Trophoblast cell (in vitro differentiated cells and primary cell): ENCODE measurements around the gene C12orf60.

ENCODE experiments used
- DNase-seq, 2 donors: peaks; one replicate each; pipeline ENCODE4 v3.0.0-alpha.2; 2016
- H2AFZ ChIP-seq: 2 replicates; pipeline ENCODE4 v1.6.1; 2013; ENCODE audit warnings: low read length, moderate library complexity, mild to moderate bottlenecking; ENCODE audit not compliant: insufficient read depth, poor library complexity
- H2AK5ac ChIP-seq: 2 replicates; pipeline ENCODE4 v1.6.1; 2013; ENCODE audit warnings: mild to moderate bottlenecking, low read length
- H2BK120ac ChIP-seq: 2 replicates; pipeline ENCODE4 v1.6.1; 2013; ENCODE audit warnings: low read length, mild to moderate bottlenecking, moderate library complexity; ENCODE audit not compliant: insufficient read depth, poor library complexity
- H2BK12ac ChIP-seq: 2 replicates; pipeline ENCODE4 v1.6.1; 2013; ENCODE audit warnings: mild to moderate bottlenecking, low read length, moderate library complexity
- H2BK5ac ChIP-seq: 2 replicates; pipeline ENCODE4 v1.6.1; 2013; ENCODE audit warnings: low read length, low read depth, moderate library complexity, mild to moderate bottlenecking; ENCODE audit not compliant: poor library complexity
- H3K14ac ChIP-seq: 2 replicates; pipeline ENCODE4 v1.6.1; 2013; ENCODE audit warnings: mild to moderate bottlenecking, low read length
- H3K18ac ChIP-seq: 2 replicates; pipeline ENCODE4 v1.6.1; 2013; ENCODE audit warnings: mild to moderate bottlenecking, low read length
- H3K23ac ChIP-seq: 2 replicates; pipeline ENCODE4 v1.6.1; 2013; ENCODE audit warnings: low read length
- H3K27ac ChIP-seq: 2 replicates; pipeline ENCODE4 v1.5.1; 2013; ENCODE audit warnings: low read depth, mild to moderate bottlenecking, inconsistent platforms, low read length, moderate library complexity
- H3K27me3 ChIP-seq: 2 replicates; pipeline ENCODE4 v1.6.1; 2013; ENCODE audit warnings: inconsistent platforms, mild to moderate bottlenecking, low read length, moderate library complexity; ENCODE audit not compliant: insufficient read depth
- H3K36me3 ChIP-seq, 2 experiments: 1 replicate in 1 of 2; 2 replicates in 1 of 2; pipeline ENCODE4 v1.6.1; 2013; ENCODE audit warnings: low read length in 2 of 2, mild to moderate bottlenecking in 2 of 2, moderate library complexity in 1 of 2; ENCODE audit not compliant: insufficient read depth in 2 of 2, control insufficient read depth in 1 of 2
- H3K4ac ChIP-seq: 2 replicates; pipeline ENCODE4 v1.6.1; 2013; ENCODE audit warnings: low read depth, mild to moderate bottlenecking, low read length, moderate library complexity
- H3K4me1 ChIP-seq, 2 experiments: 1 replicate in 1 of 2; 2 replicates in 1 of 2; pipeline ENCODE4 v1.6.1; 2013; ENCODE audit warnings: low read length in 2 of 2, mild to moderate bottlenecking in 2 of 2, moderate library complexity in 1 of 2; ENCODE audit not compliant: insufficient read depth in 2 of 2, control insufficient read depth in 1 of 2
- H3K4me2 ChIP-seq: 2 replicates; pipeline ENCODE4 v1.6.1; 2013; ENCODE audit warnings: inconsistent platforms, mild to moderate bottlenecking, low read length, moderate library complexity
- H3K4me3 ChIP-seq: 2 replicates; pipeline ENCODE4 v1.5.1; 2013; ENCODE audit warnings: mild to moderate bottlenecking, low read depth, low read length, inconsistent platforms
- H3K79me1 ChIP-seq: one replicate; pipeline ENCODE4 v1.6.1; 2013; ENCODE audit warnings: low read length
- H3K79me2 ChIP-seq: 2 replicates; pipeline ENCODE4 v1.6.1; 2013; ENCODE audit warnings: low read length, mild to moderate bottlenecking; ENCODE audit not compliant: control insufficient read depth, insufficient read depth, poor library complexity
- H3K9ac ChIP-seq: 2 replicates; pipeline ENCODE4 v1.6.1; 2013; ENCODE audit warnings: mild to moderate bottlenecking, low read length
- H3K9me3 ChIP-seq: 2 replicates; pipeline ENCODE4 v1.6.1; 2013; ENCODE audit warnings: low read depth, mild to moderate bottlenecking, control low read depth, inconsistent platforms, low read length; ENCODE audit not compliant: insufficient read depth
- H4K12ac ChIP-seq: 2 replicates; pipeline ENCODE4 v1.6.1; 2013; ENCODE audit warnings: low read depth, mild to moderate bottlenecking, low read length, moderate library complexity
- H4K8ac ChIP-seq: 2 replicates; pipeline ENCODE4 v1.6.1; 2013; ENCODE audit warnings: low read depth, mild to moderate bottlenecking, low read length, moderate library complexity
- H4K91ac ChIP-seq: one replicate; pipeline ENCODE4 v1.6.1; 2013; ENCODE audit warnings: low read depth, mild to moderate bottlenecking, low read length, moderate library complexity
- WGBS: extraction: QIAGEN DNeasy Blood & Tissue Kit; methylation state at CpG from one replicate; pipeline ENCODE4 v1.1.7; 2013; ENCODE audit warnings: missing lambda C conversion rate; ENCODE audit not compliant: insufficient read length, insufficient coverage; ENCODE audit errors: extremely low coverage; 5-methylcytosine and 5-hydroxymethylcytosine counted together

The C12orf60 gene

DNA sequence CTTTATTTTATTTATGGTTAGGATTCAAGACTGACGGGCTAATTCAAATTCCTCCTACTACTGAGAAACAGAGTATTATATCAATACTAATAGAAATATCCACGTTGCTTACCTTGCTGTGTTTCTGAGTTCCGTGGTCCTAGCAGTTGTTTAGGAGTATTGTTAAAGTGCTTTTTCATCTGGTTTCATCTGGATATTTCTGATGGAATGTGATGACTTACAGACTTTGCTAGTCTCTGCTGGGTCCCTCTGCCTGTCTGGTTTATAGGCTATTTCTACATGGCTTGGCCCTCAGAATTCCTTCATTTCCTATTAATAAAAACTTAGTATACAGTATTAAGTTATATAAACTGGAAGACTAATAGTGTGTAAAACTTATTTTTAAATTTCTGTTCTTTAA, 10.5 kb downstream of the C12orf60 start, which contains the start of gene SMCO3:
Gene SMCO3, minus strand, starts transcription at position 169 of the 400 bp plus-strand sequence. CDS start 7,502 bp downstream, outside the sequence.
- Histone ChIP-seq H3K4ac (no peak within 1 kb of the TSS), H3K36me3 (no peaks in the 10 kb centered on the region), H2BK5ac (no peak within 1 kb of the TSS), H4K8ac (no peak within 1 kb of the TSS), H3K9ac (no peak within 1 kb of the TSS), H3K79me2 (no peaks in the 10 kb centered on the region), H2AK5ac (no peak within 1 kb of the TSS), H3K79me1 (peaks cover 2% of the 10 kb centered on the region), H3K4me1 (peaks cover 0 to 4% of the 10 kb centered on the region in 2 experiments), H4K91ac (peak within 1 kb of the TSS; percentile 68), H3K4me2 (no peak within 1 kb of the TSS), H3K9me3 (no peaks in the 10 kb centered on the region), H2BK120ac (peak within 1 kb of the TSS; percentile 60), H3K23ac (no peak within 1 kb of the TSS), H3K18ac (no peak within 1 kb of the TSS), H2AFZ (no peak within 1 kb of the TSS), H2BK12ac (peak within 1 kb of the TSS; percentile 89), H3K4me3 (no peak within 1 kb of the TSS), H3K27ac (no peak within 1 kb of the TSS), H3K14ac (no peak within 1 kb of the TSS), H3K27me3 (no peaks in the 10 kb centered on the region), H4K12ac (no peak within 1 kb of the TSS)
- WGBS, result no CpG with 5 or more reads among the region's 3 CpGs
- DNase-seq, result no peak

GRCh38 chr12:14824012-14824634, 20.7 kb downstream of the C12orf60 start:
- no peak overlapping the region for H3K4me2 ChIP-seq
- H3K23ac ChIP-seq, result no peak overlapping the region
- H4K8ac ChIP-seq, result no peak overlapping the region
- no peak overlapping the region for H3K18ac ChIP-seq
- H4K12ac ChIP-seq, result no peak overlapping the region
- H3K4me3 ChIP-seq, result no peak overlapping the region
- H2BK5ac ChIP-seq, result no peak overlapping the region
- no peak overlapping the region for H2BK120ac ChIP-seq
- H3K14ac ChIP-seq, result no peak overlapping the region
- no peak overlapping the region for H2BK12ac ChIP-seq
- no peak overlapping the region for H3K4ac ChIP-seq
- DNase-seq, result peak in 1 of 2 donors; percentile 19
- H2AK5ac ChIP-seq, result no peak overlapping the region
- WGBS, result no CpG with 5 or more reads among the region's 1 CpG
- H3K36me3 ChIP-seq, result peaks cover 0 to 2% of the 10 kb centered on the region in 2 experiments
- no peak overlapping the region for H3K27ac ChIP-seq
- H3K4me1 ChIP-seq, result no peaks in the 10 kb centered on the region
- H4K91ac ChIP-seq, result no peak overlapping the region
- H2AFZ ChIP-seq, result no peak overlapping the region
- no peaks in the 10 kb centered on the region for H3K27me3 ChIP-seq
- no peaks in the 10 kb centered on the region for H3K79me2 ChIP-seq
- no peaks in the 10 kb centered on the region for H3K9me3 ChIP-seq
- no peak overlapping the region for H3K9ac ChIP-seq
- no peaks in the 10 kb centered on the region for H3K79me1 ChIP-seq

DNA sequence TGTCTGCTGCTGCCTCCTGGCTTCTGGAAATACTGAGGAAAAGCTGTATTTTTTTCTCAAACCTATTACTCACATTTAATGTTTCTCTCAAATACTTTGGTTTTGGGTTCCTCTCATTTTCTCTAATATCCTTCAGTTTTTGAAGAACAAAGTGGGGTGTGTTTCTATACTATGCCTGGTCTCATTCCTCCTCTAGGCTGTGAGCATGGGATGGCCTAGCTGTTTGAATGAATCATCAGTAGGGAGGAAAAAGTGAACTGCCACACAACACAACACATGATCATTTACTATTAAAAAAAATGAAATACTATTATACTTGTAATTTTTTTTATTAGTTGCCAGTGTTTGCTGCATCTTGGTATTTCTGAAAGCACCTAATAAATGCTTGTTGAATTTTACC, 21.8 kb downstream of the C12orf60 start:
- H4K91ac ChIP-seq, result no peak overlapping the region
- no peaks in the 10 kb centered on the region for H3K79me2 ChIP-seq
- H2AK5ac ChIP-seq, result no peak overlapping the region
- no peak overlapping the region for H3K18ac ChIP-seq
- no peaks in the 10 kb centered on the region for H3K4me1 ChIP-seq
- no peak overlapping the region for H3K14ac ChIP-seq
- no peaks in the 10 kb centered on the region for H3K9me3 ChIP-seq
- no peak overlapping the region for H2BK120ac ChIP-seq
- no peak overlapping the region for H3K4me2 ChIP-seq
- no peak overlapping the region for H3K27ac ChIP-seq
- no peak overlapping the region for H2BK12ac ChIP-seq
- no peaks in the 10 kb centered on the region for H3K79me1 ChIP-seq
- peaks cover 0 to 2% of the 10 kb centered on the region in 2 experiments for H3K36me3 ChIP-seq
- no peak overlapping the region for H3K23ac ChIP-seq
- H3K9ac ChIP-seq, result no peak overlapping the region
- H4K12ac ChIP-seq, result no peak overlapping the region
- DNase-seq, result no peak
- no peak overlapping the region for H4K8ac ChIP-seq
- H3K4me3 ChIP-seq, result no peak overlapping the region
- H3K27me3 ChIP-seq, result no peaks in the 10 kb centered on the region
- H2AFZ ChIP-seq, result no peak overlapping the region
- no peak overlapping the region for H2BK5ac ChIP-seq
- H3K4ac ChIP-seq, result no peak overlapping the region

DNA sequence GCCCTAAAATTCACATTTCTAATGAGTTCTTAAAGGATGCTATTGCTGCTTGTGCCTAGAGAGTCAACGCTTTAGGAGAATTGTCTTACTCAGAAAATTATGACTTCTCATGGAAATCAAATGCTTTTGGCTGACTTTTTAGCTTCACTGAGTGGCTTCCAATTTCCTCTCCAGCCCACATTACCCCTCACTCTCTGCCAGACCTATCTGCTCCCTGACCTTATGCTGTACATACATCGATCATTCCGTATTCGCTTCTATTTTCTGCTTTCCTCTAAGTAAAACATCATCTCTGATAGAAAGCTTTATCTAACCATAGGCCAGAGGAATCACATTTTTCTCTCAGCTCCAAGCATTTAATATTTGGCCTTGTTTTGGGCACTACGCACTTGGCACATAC, 23.0 kb downstream of the C12orf60 start:
- Histone ChIP-seq H3K27ac (no peak overlapping the region), H2BK12ac (peak overlapping the region; percentile 3), H3K27me3 (no peaks in the 10 kb centered on the region), H3K23ac (no peak overlapping the region), H4K12ac (no peak overlapping the region), H4K8ac (no peak overlapping the region), H2BK5ac (no peak overlapping the region), H3K4me3 (no peak overlapping the region), H3K4me2 (no peak overlapping the region), H3K79me1 (no peaks in the 10 kb centered on the region), H2BK120ac (no peak overlapping the region), H2AFZ (no peak overlapping the region), H3K9me3 (no peaks in the 10 kb centered on the region), H3K36me3 (peaks cover 0 to 2% of the 10 kb centered on the region in 2 experiments), H3K14ac (no peak overlapping the region), H3K4ac (no peak overlapping the region), H3K4me1 (no peaks in the 10 kb centered on the region), H3K79me2 (no peaks in the 10 kb centered on the region), H3K18ac (no peak overlapping the region), H2AK5ac (no peak overlapping the region), H4K91ac (no peak overlapping the region), H3K9ac (no peak overlapping the region)
- no peak for DNase-seq
- 100% methylated on average over 3 of the region's 5 CpGs for WGBS
